Parathyroid adenoma (tissue), 2 donors: ENCODE data around the gene ASIC4.

Experiments
- H2AFZ ChIP-seq: fragments of 300-600 bp; sonication (generic); one replicate; pipeline ENCODE4 v1.7.0; 2017; ENCODE audit warnings: antibody characterized with exemption, mild to moderate bottlenecking
- H3K27ac ChIP-seq: fragments of 300-600 bp; sonication (generic); one replicate; pipeline ENCODE4 v1.7.0; 2017
- H3K27me3 ChIP-seq: fragments of 300-600 bp; sonication (generic); one replicate; pipeline ENCODE4 v1.7.0; 2017; ENCODE audit warnings: low read length; ENCODE audit not compliant: control insufficient read depth, insufficient read depth
- H3K36me3 ChIP-seq: fragments of 300-600 bp; sonication (generic); one replicate; pipeline ENCODE4 v1.7.0; 2017; ENCODE audit warnings: low read length; ENCODE audit not compliant: control insufficient read depth, insufficient read depth
- H3K4me1 ChIP-seq: fragments of 300-600 bp; sonication (generic); one replicate; pipeline ENCODE4 v1.7.0; 2017; ENCODE audit warnings: control low read depth
- H3K4me2 ChIP-seq: fragments of 300-600 bp; sonication (generic); one replicate; pipeline ENCODE4 v1.7.0; 2017; ENCODE audit warnings: low read length
- H3K4me3 ChIP-seq: fragments of 300-600 bp; sonication (generic); one replicate; pipeline ENCODE4 v1.7.0; 2017; ENCODE audit warnings: low read depth, low read length
- H3K79me2 ChIP-seq: fragments of 300-600 bp; sonication (generic); one replicate; pipeline ENCODE4 v1.7.0; 2017; ENCODE audit warnings: control low read depth
- H3K9ac ChIP-seq: fragments of 300-600 bp; sonication (generic); one replicate; pipeline ENCODE4 v1.7.0; 2017; ENCODE audit warnings: mild to moderate bottlenecking
- H3K9me3 ChIP-seq: fragments of 300-600 bp; sonication (generic); one replicate; pipeline ENCODE4 v1.7.0; 2017; ENCODE audit warnings: low read length; ENCODE audit not compliant: control insufficient read depth
- TF ChIP-seq, protein P1 (sequence below): fragments of 300-600 bp; sonication (generic); IDR thresholded peaks from one replicate; pipeline ENCODE4 v1.7.0; 2017; ENCODE audit warnings: antibody characterized with exemption, mild to moderate bottlenecking
- donor health status: primary hyperparathyroidism.

ASIC4 gene

DNA sequence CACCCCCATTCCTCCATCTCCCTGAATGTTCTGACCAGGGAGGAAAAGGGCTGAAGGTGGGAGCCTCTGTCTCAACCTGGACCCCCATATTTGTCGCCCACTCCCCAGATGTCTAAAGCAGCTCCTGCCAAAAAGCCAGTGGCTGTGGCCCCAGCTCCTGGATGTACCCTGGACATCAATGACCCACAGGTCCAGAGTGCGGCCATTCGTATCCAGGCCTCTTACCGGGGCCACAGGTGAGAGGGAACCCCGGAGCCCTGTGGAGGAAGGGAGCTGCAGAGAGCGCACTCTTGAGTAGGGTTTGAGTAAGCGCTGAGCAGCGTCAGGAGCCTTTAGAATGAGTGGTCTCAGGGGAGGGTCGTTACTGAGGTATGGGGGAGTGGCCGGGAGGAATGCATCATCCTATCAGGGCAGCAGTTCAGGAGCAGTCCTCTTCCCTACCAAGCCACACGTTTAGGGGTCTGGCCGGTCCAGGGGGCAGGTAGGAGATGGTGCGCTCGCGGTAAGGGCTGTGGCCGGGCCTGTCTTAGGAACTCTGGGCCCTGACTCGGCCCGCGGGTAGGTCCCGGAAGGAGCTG lies 17.9 kb upstream of the ASIC4 start:
- no peaks in the 10 kb centered on the region for H3K36me3 ChIP-seq
- H3K4me3 ChIP-seq: no peak overlapping the region
- H3K4me1 ChIP-seq: peaks cover 13% of the 10 kb centered on the region
- H2AFZ ChIP-seq: peak overlapping the region; percentile 70
- TF ChIP-seq, protein P1, sequence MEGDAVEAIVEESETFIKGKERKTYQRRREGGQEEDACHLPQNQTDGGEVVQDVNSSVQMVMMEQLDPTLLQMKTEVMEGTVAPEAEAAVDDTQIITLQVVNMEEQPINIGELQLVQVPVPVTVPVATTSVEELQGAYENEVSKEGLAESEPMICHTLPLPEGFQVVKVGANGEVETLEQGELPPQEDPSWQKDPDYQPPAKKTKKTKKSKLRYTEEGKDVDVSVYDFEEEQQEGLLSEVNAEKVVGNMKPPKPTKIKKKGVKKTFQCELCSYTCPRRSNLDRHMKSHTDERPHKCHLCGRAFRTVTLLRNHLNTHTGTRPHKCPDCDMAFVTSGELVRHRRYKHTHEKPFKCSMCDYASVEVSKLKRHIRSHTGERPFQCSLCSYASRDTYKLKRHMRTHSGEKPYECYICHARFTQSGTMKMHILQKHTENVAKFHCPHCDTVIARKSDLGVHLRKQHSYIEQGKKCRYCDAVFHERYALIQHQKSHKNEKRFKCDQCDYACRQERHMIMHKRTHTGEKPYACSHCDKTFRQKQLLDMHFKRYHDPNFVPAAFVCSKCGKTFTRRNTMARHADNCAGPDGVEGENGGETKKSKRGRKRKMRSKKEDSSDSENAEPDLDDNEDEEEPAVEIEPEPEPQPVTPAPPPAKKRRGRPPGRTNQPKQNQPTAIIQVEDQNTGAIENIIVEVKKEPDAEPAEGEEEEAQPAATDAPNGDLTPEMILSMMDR: no peak
- no peak overlapping the region for H3K9ac ChIP-seq
- H3K27ac ChIP-seq: no peak overlapping the region
- no peak overlapping the region for H3K4me2 ChIP-seq
- no peaks in the 10 kb centered on the region for H3K9me3 ChIP-seq
- no peaks in the 10 kb centered on the region for H3K79me2 ChIP-seq
- no peaks in the 10 kb centered on the region for H3K27me3 ChIP-seq

DNA sequence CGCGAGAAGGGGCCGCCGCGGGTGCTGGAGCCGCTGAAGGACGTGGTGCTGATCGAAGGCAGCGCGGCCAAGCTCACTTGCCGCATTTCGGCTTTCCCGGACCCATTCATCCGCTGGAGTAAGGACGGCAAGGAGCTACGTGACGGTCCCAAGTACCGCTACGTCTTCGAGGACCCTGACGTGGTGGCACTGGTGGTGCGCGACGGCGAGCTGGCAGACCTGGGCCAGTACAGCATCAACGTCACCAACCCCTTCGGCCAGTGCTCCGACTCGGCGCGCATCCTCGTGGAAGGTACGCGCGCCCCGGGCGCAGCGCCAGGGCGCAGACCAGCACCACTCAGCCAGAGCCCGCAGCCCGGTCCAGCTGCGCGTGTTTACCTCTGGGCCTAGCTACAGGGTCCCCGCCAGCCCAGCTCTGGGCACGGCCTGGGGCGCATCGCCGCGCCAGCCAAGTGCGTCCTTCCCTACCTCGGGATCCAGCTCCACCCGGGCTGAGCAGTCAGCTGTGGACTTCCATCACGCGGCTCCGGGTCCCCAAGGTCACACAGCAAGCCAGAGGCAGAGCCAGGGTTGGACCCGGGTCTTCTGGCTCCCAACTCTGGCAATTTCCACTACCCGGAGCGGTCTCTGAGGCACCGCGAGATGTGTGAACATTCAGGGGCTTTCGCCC lies 17.3 kb upstream of the ASIC4 start:
- TF ChIP-seq, protein P1: no peak
- H2AFZ ChIP-seq: peak overlapping the region; percentile 70
- H3K4me2 ChIP-seq: no peak overlapping the region
- H3K4me1 ChIP-seq: peaks cover 13% of the 10 kb centered on the region
- H3K9me3 ChIP-seq: no peaks in the 10 kb centered on the region
- no peak overlapping the region for H3K27ac ChIP-seq
- no peak overlapping the region for H3K4me3 ChIP-seq
- H3K9ac ChIP-seq: no peak overlapping the region
- no peaks in the 10 kb centered on the region for H3K36me3 ChIP-seq
- no peaks in the 10 kb centered on the region for H3K27me3 ChIP-seq
- H3K79me2 ChIP-seq: no peaks in the 10 kb centered on the region

DNA sequence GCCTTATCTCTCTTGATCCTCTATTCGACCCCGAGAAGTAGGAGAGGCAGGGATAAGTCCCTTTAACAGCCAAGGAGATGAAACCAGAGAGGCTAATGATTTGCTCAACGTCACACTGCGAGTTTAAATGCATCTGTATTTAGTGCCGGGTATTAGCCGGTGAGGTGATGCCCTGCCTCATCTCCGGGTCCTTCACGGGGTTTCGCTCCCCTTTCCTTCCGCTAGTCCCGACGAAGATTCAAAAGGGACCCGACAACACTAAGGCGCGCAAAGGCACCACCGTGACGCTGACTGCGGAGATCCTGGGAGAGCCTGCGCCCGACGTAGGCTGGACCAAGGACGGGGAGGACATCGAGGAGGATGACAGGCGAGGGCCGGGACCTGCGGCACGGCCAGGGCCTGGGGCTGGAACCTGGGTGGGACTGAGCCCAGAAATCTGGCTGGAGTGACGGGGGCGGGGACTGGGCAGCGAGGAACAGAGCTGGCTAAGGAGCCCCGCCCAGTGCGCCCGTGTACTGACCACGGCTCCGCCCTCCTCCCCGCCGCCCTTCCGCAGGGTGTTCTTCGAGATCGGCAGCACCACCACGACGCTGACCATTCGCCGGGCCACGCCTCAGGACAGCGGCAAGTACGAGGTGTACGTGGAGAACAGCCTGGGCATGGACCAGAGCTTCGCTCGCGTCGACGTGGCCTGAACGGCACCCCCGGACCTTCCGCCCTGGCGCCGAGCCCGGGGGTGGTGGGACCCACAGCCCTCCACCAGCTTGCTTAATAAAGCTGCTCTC lies 16.6 kb upstream of the ASIC4 start:
- H3K9ac ChIP-seq: no peak overlapping the region
- no peaks in the 10 kb centered on the region for H3K36me3 ChIP-seq
- peak overlapping the region; percentile 70 for H2AFZ ChIP-seq
- H3K9me3 ChIP-seq: no peaks in the 10 kb centered on the region
- peak overlapping the region; percentile 68 for H3K27ac ChIP-seq
- peak overlapping the region; percentile 88 for H3K4me2 ChIP-seq
- H3K4me1 ChIP-seq: peaks cover 13% of the 10 kb centered on the region
- no peaks in the 10 kb centered on the region for H3K79me2 ChIP-seq
- no peaks in the 10 kb centered on the region for H3K27me3 ChIP-seq
- H3K4me3 ChIP-seq: peak overlapping the region; percentile 82
- TF ChIP-seq, protein P1: no peak

DNA sequence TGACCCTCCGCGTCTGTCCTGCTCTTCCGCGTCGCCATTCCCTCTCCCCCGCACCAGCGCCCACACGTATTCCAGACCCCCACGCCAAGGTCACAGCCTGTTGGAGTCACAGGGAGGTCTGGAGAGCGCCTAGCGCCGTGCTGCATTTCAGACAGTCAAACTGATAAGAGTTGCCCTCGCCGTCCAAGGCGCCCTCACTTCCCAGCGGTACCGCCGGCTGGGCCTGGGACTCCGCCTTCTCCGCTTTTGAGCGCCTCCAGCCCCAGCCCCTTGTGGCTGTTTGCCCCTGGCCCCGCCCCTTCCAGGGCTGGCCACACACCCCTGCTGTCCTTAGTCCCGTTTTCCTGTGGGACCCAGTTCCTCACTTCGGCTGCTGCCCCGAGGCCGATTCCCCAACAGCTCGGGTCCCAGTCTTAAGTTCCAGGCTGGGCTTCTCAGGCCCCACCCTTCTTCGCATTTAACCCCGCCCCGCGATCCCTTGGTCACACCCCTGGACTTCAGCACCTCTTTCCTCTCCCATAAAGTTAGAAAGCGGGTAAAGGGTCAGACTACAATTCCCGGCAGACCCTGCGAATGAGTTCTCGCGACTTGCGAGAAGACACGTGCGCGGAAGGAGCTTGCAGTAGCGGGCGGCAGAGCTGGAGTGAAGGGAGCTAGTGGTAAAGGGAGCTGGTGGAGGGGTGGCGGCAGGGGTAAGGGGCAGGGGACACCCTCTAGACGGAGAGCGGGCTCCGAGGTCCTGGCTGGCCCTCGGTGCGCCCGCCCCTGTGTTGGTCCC lies 15.8 kb upstream of the ASIC4 start, which contains the start of gene GMPPA:
TSS of gene GMPPA (plus strand) at position 612 of the 778 bp plus-strand sequence. CDS start 1,085 bp downstream, outside the sequence.
- H3K27me3 ChIP-seq: no peaks in the 10 kb centered on the region
- peaks cover 13% of the 10 kb centered on the region for H3K4me1 ChIP-seq
- H3K4me2 ChIP-seq: peak within 1 kb of the TSS; percentile 88
- H3K36me3 ChIP-seq: no peaks in the 10 kb centered on the region
- no peaks in the 10 kb centered on the region for H3K9me3 ChIP-seq
- no peak within 1 kb of the TSS for H3K9ac ChIP-seq
- peak within 1 kb of the TSS; percentile 70 for H2AFZ ChIP-seq
- peak within 1 kb of the TSS; percentile 82 for H3K4me3 ChIP-seq
- TF ChIP-seq, protein P1: no peak
- H3K27ac ChIP-seq: peak within 1 kb of the TSS; percentile 68
- H3K79me2 ChIP-seq: no peaks in the 10 kb centered on the region
